Uterus (tissue), 4 donors: ENCODE measurements around the gene MRPL9. TPM values are rescaled to one million over a fixed set of nuclear protein-coding genes. Genes with fewer than 3 reads are reported as not detected.

Experiments
- DNase-seq, 2 donors: peaks; one replicate each; pipeline ENCODE4 v3.0.0-alpha.2; 2019 to 2020
- H3K27ac ChIP-seq, 2 donors: fragments of 200-600 bp; sonication (generic); 1 replicate in 1 of 2; 2 replicates in 1 of 2; pipeline ENCODE4 v1.5.1; 2016 to 2018
- H3K27me3 ChIP-seq, 2 donors: fragments of 200-600 bp; sonication (generic); one replicate each; pipeline ENCODE4 v1.5.1; 2018 to 2019; ENCODE audit warnings: control low read depth in 1 of 2
- H3K36me3 ChIP-seq, 2 donors: fragments of 200-600 bp; sonication (generic); one replicate each; pipeline ENCODE4 v1.5.1; 2019; ENCODE audit warnings: control low read depth in 1 of 2
- H3K4me1 ChIP-seq, 2 donors: fragments of 200-600 bp; sonication (generic); one replicate each; pipeline ENCODE4 v1.5.1; 2018 to 2019; ENCODE audit warnings: control low read depth in 1 of 2
- H3K4me3 ChIP-seq, 2 donors: fragments of 200-600 bp; sonication (generic); 1 replicate in 1 of 2; 2 replicates in 1 of 2; pipeline ENCODE4 v1.5.1; 2018 to 2019; ENCODE audit warnings: mild to moderate bottlenecking in 1 of 2
- H3K9me3 ChIP-seq, 2 donors: fragments of 200-600 bp; sonication (generic); one replicate each; pipeline ENCODE4 v1.5.1; 2019; ENCODE audit warnings: control low read depth in 1 of 2
- CTCF ChIP-seq, 4 experiments: fragments of 200-600 bp in 2 of 4; fragments of 450-650 bp in 2 of 4; sonication (generic) in 2 of 4; IDR thresholded peaks; one replicate each; pipeline ENCODE4 v1.5.1; 2016 to 2019; ENCODE audit warnings: antibody characterized with exemption in 4 of 4, mild to moderate bottlenecking in 2 of 4, moderate library complexity in 1 of 4
- POLR2A ChIP-seq, 2 donors: fragments of 450-650 bp; IDR thresholded peaks; one replicate each; pipeline ENCODE4 v1.6.1; 2016; ENCODE audit warnings: antibody characterized with exemption in 2 of 2, mild to moderate bottlenecking in 1 of 2, moderate library complexity in 1 of 2
- intact Hi-C: fragments of 100-400 bp; cut with DNase I; formaldehyde crosslinking; loops from one replicate; pipeline ENCODE4 v1.15.1; 2023; ENCODE audit warnings: low total_unique reads
- total RNA-seq, 4 donors: library from RNA; depleted of rRNA in 3 of 4; stranded (reverse); fragments of >200 nt in 3 of 4; gene quantifications; one replicate each; pipeline versions ENCODE4 v1.1.0 to v1.2.4, GENCODE V29; 2014 to 2023
- donor health status: DM: yes; HTN: yes; CAD: no.

The MRPL9 gene
- total RNA-seq, 4 donors from 2014 or later, result 54.1 to 88.9 (median 61.8) TPM

DNA sequence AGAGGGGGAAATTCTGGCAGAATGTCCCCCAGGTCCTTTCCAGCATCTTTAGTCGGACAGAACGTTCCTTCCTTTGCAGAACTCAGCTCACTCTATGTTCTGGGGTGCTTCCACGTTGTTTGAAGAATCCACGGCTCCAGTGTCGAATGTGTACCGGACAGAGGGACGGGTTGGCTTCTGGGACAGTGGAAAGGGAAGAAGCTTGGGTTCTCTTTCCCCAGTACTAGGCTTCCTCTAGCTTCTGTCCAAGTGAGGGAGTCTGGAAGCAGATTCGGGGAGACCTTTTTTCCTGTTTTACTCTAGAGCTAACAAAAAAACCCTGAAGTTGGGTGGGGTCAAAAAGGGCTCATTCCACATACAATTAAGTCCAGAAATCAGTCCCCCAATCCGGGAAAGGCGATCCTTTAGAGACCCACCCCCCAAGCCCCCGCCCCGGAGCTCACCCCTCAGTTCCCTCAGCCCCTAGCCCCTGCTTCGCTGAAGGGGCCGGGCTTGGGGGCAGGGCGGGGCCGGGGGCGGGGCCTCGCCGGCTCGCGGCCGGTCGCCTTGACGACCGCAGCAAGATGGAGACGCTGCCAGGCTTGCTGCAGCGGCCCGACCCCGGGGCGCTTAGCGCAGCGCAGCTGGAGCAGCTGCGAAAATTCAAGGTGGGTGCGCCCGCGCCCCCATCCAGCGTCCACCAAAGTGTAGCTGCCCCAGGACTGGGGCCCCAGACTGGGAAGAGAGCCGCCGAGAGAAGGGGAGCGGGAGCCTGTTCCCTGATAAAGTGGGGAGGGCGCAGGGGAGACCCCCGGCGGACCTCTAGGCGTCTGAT is 42.1 kb downstream of the MRPL9 start, which contains the start of gene RIIAD1:
Gene RIIAD1 (plus strand): TSS at position 549 of the 814 bp plus-strand sequence. CDS start 15 bp downstream, at position 564.
- intact Hi-C loops, result no loop called here
- TF ChIP-seq CTCF (IDR thresholded peaks at IDR 0.05), result no peak
- TF ChIP-seq POLR2A (IDR thresholded peaks at IDR 0.05), result no peak
- no peaks in the 10 kb centered on the region for H3K27me3 ChIP-seq
- no peaks in the 10 kb centered on the region for H3K36me3 ChIP-seq
- H3K4me3 ChIP-seq, result peak within 1 kb of the TSS; percentile 33 to 45
- peak within 1 kb of the TSS; percentile 75 to 87 for H3K27ac ChIP-seq
- H3K9me3 ChIP-seq, result no peaks in the 10 kb centered on the region
- H3K4me1 ChIP-seq, result no peaks in the 10 kb centered on the region
- peak; percentile 28 to 62 for DNase-seq

GRCh38 chr1:151720554-151720953 is 42.7 kb downstream of the MRPL9 start:
- Histone ChIP-seq H3K27ac (peak overlapping the region; percentile 75 to 87), H3K36me3 (no peaks in the 10 kb centered on the region), H3K9me3 (no peaks in the 10 kb centered on the region), H3K4me3 (peak overlapping the region; percentile 33 to 45), H3K4me1 (no peaks in the 10 kb centered on the region), H3K27me3 (no peaks in the 10 kb centered on the region)
- intact Hi-C loops, result no loop called here
- no peak for DNase-seq
- TF ChIP-seq POLR2A (IDR thresholded peaks at IDR 0.05) (no peak), CTCF (IDR thresholded peaks at IDR 0.05) (no peak)

GRCh38 chr1:151720125-151720524 is 43.2 kb downstream of the MRPL9 start:
- intact Hi-C loops, result no loop called here
- Histone ChIP-seq H3K4me3 (no peak overlapping the region), H3K4me1 (no peaks in the 10 kb centered on the region), H3K9me3 (no peaks in the 10 kb centered on the region), H3K27me3 (no peaks in the 10 kb centered on the region), H3K36me3 (no peaks in the 10 kb centered on the region), H3K27ac (peak overlapping the region; percentile 75 to 87)
- no peak for DNase-seq
- TF ChIP-seq CTCF (IDR thresholded peaks at IDR 0.05) (no peak), POLR2A (IDR thresholded peaks at IDR 0.05) (no peak)

DNA sequence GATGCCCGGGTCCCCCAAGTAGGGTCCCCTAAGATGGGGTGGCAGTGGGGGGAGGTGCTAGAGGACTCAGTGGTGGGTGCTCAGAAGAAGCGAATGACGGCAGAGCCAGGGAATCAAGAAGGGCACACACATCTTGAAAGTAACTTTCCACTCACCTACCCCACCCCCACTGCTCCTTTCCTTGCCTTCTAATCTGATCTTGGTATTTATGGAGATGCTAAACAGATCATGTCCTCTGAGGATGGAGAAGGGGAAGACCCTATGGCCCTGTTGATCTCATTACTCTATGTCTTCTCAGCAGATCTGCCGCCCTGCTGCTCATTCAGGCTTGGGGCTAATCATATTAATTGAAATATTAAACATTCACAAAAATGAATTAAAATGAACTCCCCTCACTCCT is 44.6 kb downstream of the MRPL9 start:
- no peaks in the 10 kb centered on the region for H3K27me3 ChIP-seq
- intact Hi-C loops, result no loop called here
- H3K36me3 ChIP-seq, result no peaks in the 10 kb centered on the region
- TF ChIP-seq POLR2A (IDR thresholded peaks at IDR 0.05) (no peak), CTCF (IDR thresholded peaks at IDR 0.05) (no peak)
- DNase-seq, result no peak
- H3K27ac ChIP-seq, result no peak overlapping the region
- no peaks in the 10 kb centered on the region for H3K9me3 ChIP-seq
- H3K4me3 ChIP-seq, result no peak overlapping the region
- H3K4me1 ChIP-seq, result no peaks in the 10 kb centered on the region

GRCh38 chr1:151718011-151718431 is 45.3 kb downstream of the MRPL9 start:
- DNase-seq, result no peak
- TF ChIP-seq CTCF (IDR thresholded peaks at IDR 0.05) (no peak), POLR2A (IDR thresholded peaks at IDR 0.05) (no peak)
- Histone ChIP-seq H3K27ac (no peak overlapping the region), H3K27me3 (no peaks in the 10 kb centered on the region), H3K4me1 (no peaks in the 10 kb centered on the region), H3K9me3 (no peaks in the 10 kb centered on the region), H3K4me3 (no peak overlapping the region), H3K36me3 (no peaks in the 10 kb centered on the region)
- intact Hi-C loops, result no loop called here
